Measurements from ENCODE around the gene KLF13.

GRCh38 chr15:31344823-31345605, 18.4 kb downstream of the KLF13 start:
- TF ChIP-seq POLR2A (IDR thresholded peaks at IDR 0.05) (peak; percentile 35 to 37), CTCF (IDR thresholded peaks at IDR 0.05 in 4 of 5, conservative IDR thresholded peaks at IDR 0.05 in 1 of 5) (no peak)
